Mesothelial cell of epicardium (in vitro differentiated cells): Measurements from ENCODE around the gene APCDD1L. TPM values are rescaled to one million over a fixed set of nuclear protein-coding genes. Genes with fewer than 3 reads are reported as not detected.

Source experiments
- DNase-seq, 2 experiments: peaks; one replicate each; pipeline ENCODE4 v3.0.0; 2021; ENCODE audit warnings: low spot score in 2 of 2; ENCODE audit not compliant: unreplicated experiment in 2 of 2
- H3K27ac Mint-ChIP-seq: 2 replicates; pipeline ENCODE4 v1.8.0; 2021; ENCODE audit warnings: mixed read lengths
- H3K27me3 Mint-ChIP-seq: 2 replicates; pipeline ENCODE4 v1.8.0; 2021; ENCODE audit warnings: low read depth, mixed read lengths
- H3K36me3 Mint-ChIP-seq: 2 replicates; pipeline ENCODE4 v1.8.0; 2021; ENCODE audit warnings: mixed read lengths
- H3K4me1 Mint-ChIP-seq: 2 replicates; pipeline ENCODE4 v1.8.0; 2021; ENCODE audit warnings: mixed read lengths
- H3K4me3 Mint-ChIP-seq: 2 replicates; pipeline ENCODE4 v1.8.0; 2021; ENCODE audit warnings: mild to moderate bottlenecking, moderate library complexity, mixed read lengths
- H3K9me3 Mint-ChIP-seq: 2 replicates; pipeline ENCODE4 v1.8.0; 2021; ENCODE audit warnings: mixed read lengths
- total RNA-seq: library from RNA; stranded (reverse); gene quantifications from 3 replicates; pipeline ENCODE4 v1.2.1, GENCODE V29; 2021
- TF ChIP-seq, protein P1 (sequence below): fragments of 200-600 bp; sonication (generic); IDR thresholded peaks from one replicate; pipeline ENCODE4 v1.5.0; 2021; ENCODE audit warnings: antibody characterized with exemption; ENCODE audit not compliant: unreplicated experiment

Gene APCDD1L
- total RNA-seq, result 0.07 to 0.16 TPM in 2 of 3 replicates, not detected in the other

DNA sequence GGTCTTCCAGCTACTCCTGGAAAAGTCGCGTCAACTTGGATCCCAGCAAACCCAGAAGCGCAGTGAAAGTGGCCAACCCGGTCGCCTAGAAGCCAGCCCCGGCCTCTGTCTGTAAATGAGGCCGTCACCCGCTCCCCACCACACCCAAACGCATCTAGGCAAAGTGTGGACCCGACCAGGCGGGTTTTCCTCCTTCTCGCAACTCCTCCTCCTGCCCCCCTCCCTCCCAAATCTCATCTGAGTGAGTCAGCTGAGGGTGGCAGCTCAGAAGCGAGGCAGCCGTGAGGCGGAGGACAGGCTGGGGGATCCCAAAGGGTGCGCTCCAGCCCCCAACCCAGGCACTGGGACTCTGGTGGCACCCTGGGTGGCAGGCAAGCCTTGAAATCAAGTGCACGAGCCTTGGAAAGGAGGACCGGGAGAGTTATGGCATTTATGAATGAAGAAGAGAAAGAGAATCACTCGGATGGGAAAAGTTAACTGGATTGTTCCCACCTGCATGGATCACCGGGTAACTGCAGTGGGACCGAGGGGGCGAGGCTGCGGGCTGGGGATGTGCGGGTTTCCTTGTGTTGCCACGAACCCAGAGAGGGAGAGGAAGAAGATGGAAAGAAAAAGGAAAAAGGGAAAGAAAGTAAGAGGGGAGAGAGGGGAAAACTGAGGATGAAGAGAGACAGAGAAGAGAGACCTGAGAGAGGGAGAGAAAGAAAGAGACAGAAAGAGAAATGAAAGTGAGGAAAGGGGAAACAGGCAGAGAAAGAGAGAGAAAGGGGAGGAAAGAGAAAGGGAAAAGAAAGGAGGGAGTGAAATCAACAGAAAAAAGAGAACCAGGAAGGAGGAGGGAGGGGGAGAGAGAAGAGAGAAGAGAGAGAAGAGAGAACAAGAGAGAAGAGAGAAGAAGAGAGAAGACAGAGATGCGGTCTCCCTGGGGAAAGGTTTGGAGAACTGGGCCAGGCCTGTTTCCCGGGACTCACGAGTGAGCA is at the start of gene APCDD1L:
APCDD1L (minus strand) TSS at position 167 of the 980 bp plus-strand sequence. CDS start 692 bp downstream, outside the sequence.
- Mint-ChIP-seq H3K4me1 (peaks cover 12% of the 10 kb centered on the region), H3K9me3 (no peaks in the 10 kb centered on the region)

GRCh38 chr20:58559368-58559729 is 44.1 kb upstream of the APCDD1L start:
- Mint-ChIP-seq H3K27ac (no peak overlapping the region), H3K36me3 (peaks cover 2% of the 10 kb centered on the region), H3K4me3 (no peak overlapping the region), H3K4me1 (peaks cover 3% of the 10 kb centered on the region), H3K27me3 (peaks cover 12% of the 10 kb centered on the region), H3K9me3 (peaks cover 15% of the 10 kb centered on the region)
- DNase-seq, result no peak
- TF ChIP-seq, protein P1, sequence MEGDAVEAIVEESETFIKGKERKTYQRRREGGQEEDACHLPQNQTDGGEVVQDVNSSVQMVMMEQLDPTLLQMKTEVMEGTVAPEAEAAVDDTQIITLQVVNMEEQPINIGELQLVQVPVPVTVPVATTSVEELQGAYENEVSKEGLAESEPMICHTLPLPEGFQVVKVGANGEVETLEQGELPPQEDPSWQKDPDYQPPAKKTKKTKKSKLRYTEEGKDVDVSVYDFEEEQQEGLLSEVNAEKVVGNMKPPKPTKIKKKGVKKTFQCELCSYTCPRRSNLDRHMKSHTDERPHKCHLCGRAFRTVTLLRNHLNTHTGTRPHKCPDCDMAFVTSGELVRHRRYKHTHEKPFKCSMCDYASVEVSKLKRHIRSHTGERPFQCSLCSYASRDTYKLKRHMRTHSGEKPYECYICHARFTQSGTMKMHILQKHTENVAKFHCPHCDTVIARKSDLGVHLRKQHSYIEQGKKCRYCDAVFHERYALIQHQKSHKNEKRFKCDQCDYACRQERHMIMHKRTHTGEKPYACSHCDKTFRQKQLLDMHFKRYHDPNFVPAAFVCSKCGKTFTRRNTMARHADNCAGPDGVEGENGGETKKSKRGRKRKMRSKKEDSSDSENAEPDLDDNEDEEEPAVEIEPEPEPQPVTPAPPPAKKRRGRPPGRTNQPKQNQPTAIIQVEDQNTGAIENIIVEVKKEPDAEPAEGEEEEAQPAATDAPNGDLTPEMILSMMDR, result no peak

More for the DNA sequence above, at the start of gene APCDD1L:
- DNase-seq, result no peak
- peak within 1 kb of the TSS; percentile 53 for H3K4me3 Mint-ChIP-seq
- TF ChIP-seq, protein P1, result no peak
- H3K27me3 Mint-ChIP-seq, result peaks cover 50% of the 10 kb centered on the region
- no peak within 1 kb of the TSS for H3K27ac Mint-ChIP-seq
- no peaks in the 10 kb centered on the region for H3K36me3 Mint-ChIP-seq

DNA sequence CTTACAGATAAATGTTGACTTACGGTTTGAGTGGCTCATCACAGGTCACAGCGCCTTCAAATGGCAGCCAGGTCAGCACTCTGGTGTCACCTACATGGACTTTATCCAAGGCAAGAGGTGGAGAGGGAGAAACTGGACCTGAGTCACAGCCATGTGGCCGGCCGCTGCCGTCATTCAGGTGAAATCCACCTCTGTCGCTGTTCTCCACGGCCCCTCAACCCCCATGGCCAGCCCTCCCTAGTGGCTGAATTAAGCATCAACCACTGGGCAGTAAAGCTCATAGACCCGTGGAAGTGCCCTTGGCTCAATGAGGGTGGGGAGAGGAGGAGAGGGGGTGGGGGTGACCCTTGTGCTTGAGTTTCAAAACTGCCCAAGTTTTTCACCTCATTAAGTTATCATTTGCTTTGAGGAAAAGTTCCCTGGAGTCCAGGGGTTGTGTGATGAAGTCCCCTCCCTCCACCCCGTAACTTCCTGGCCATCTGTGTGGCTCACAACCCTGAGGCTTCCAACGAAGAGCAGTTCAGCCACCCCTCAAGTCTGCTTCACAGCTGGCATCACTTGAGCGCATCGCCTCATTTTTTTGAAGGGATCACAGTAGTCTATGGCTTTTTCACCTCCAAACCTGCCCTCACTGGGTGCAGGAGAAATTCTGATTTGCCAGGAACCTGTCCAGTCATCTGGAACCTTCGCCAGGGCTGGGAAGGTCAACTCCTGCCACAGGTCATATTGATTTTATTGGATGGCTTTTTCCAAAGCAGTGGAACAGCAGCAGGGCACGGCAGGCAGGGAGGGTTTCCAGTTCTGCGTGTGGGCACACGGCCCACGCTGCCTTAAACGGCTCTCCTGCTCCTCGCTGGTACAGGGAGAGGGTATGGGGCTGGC is 43.5 kb upstream of the APCDD1L start:
- H3K4me1 Mint-ChIP-seq, result peaks cover 8% of the 10 kb centered on the region
- H3K9me3 Mint-ChIP-seq, result peaks cover 13% of the 10 kb centered on the region
- TF ChIP-seq, protein P1, result no peak
- no peak overlapping the region for H3K4me3 Mint-ChIP-seq
- no peak for DNase-seq
- H3K27ac Mint-ChIP-seq, result no peak overlapping the region
- H3K36me3 Mint-ChIP-seq, result peaks cover 1% of the 10 kb centered on the region
- peaks cover 12% of the 10 kb centered on the region for H3K27me3 Mint-ChIP-seq

DNA sequence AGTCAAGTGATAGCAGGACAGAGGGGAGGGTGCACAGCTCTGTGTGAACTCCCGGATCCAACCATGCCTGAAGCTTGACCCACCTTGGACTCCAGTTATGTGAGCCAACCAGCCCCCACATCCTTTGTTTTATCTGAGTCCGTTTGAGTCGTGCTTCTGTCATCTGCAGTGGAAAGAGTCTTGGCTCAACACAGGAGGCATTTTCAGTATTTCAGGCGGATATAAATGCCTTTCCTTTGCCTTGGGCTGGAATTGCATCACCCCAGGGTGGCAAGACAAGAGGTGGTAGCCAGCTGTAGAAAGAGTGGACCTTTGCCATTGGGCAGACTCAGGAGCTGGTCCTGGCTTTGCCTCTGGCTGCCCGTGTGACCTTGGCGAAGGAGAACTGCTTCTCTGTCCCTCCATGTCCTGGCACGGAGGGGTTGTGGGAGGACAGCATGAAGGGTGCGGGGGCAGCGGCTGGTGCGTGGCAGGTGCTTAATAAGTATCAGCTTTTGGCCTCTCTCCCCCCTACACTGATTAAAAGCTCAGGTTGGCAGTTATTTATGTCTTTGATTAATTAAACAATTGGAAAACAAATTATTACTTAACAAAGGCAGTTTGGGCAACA is 42.6 kb upstream of the APCDD1L start:
- no peaks in the 10 kb centered on the region for H3K36me3 Mint-ChIP-seq
- H3K27me3 Mint-ChIP-seq, result peaks cover 12% of the 10 kb centered on the region
- H3K4me1 Mint-ChIP-seq, result peaks cover 16% of the 10 kb centered on the region
- DNase-seq, result no peak
- TF ChIP-seq, protein P1, result no peak
- H3K27ac Mint-ChIP-seq, result no peak overlapping the region
- H3K9me3 Mint-ChIP-seq, result peaks cover 6% of the 10 kb centered on the region
- H3K4me3 Mint-ChIP-seq, result no peak overlapping the region

GRCh38 chr20:58556961-58557360 is 41.8 kb upstream of the APCDD1L start:
- H3K4me1 Mint-ChIP-seq, result peaks cover 25% of the 10 kb centered on the region
- no peak overlapping the region for H3K27ac Mint-ChIP-seq
- H3K27me3 Mint-ChIP-seq, result peaks cover 12% of the 10 kb centered on the region
- H3K4me3 Mint-ChIP-seq, result no peak overlapping the region
- no peak for DNase-seq
- H3K9me3 Mint-ChIP-seq, result no peaks in the 10 kb centered on the region
- TF ChIP-seq, protein P1, result no peak
- H3K36me3 Mint-ChIP-seq, result no peaks in the 10 kb centered on the region
